ENCODE measurements around the gene COG5. TPM values are rescaled to one million over a fixed set of nuclear protein-coding genes. Genes with fewer than 3 reads are reported as not detected.

Gene COG5
- total and polyA plus RNA-seq, 2 of the 8 experiments (the other 6 are each of a cell fraction or from before 2014, with no cell fraction given) = 10.5 to 28.1 TPM

DNA sequence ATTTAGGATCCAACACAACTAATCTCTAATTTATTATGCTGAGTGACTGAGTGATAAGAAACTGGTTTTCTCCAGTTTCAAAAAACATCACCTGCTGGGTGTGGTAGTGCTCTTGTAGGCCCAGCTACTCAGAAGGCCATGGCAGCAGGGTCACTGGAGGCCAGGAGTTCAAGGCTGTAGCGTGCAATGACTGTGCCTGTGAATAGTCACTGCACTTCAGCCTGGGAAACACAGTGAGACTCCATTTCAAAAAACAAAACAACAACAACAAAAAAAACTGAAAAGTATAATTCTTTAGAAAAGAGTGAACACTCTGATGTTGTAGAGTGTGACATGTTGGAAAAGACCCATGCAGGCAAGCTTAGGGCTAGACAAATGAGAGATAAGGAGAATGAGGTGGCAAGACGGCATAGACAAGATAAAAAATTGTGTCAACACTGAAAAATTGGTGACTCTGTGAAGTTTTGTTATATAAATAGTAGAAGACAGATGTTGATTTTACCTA is 243.9 kb downstream of the COG5 start:
- no peak overlapping the region for H2AFZ ChIP-seq (ENCODE audit: low read length)
- H3K18ac ChIP-seq (ENCODE audit: extremely low read depth, low read length) = no peak overlapping the region
- H3K79me1 ChIP-seq (ENCODE audit: low read depth, low read length) = no peaks in the 10 kb centered on the region
- WGBS, 2 experiments (ENCODE audit: extremely low coverage in 1 of 2, insufficient coverage in 1 of 2, insufficient read length in 1 of 2, insufficient replicate concordance in 2 of 2, low coverage in 1 of 2, low lambda C conversion rate in 2 of 2, missing lambda C conversion rate in 1 of 2) = 92% methylated on average over 2 of the region's 2 CpGs; no CpG with 5 or more reads in 1 of the 2 experiments
- H2AK5ac ChIP-seq (ENCODE audit: low read depth, low read length) = no peak overlapping the region
- no peak for FAIRE-seq
- TF ChIP-seq SIN3A (conservative IDR thresholded peaks at IDR 0.05 in 1 of 2, IDR thresholded peaks at IDR 0.05 in 1 of 2; ENCODE audit: low read depth in 1 of 2, low read length in 2 of 2) (no peak), TBP (IDR thresholded peaks at IDR 0.05; ENCODE audit: low read depth, low read length) (no peak), ZNF274 (IDR thresholded peaks at IDR 0.05; ENCODE audit: borderline replicate concordance, extremely low read depth, low read length) (no peak), POLR2AphosphoS5 (IDR thresholded peaks at IDR 0.05; ENCODE audit: low read depth, low read length) (no peak), SRF (IDR thresholded peaks at IDR 0.05; ENCODE audit: low read depth, low read length) (no peak), MAFK (IDR thresholded peaks at IDR 0.05; ENCODE audit: low read depth, low read length) (no peak), HDAC6 (IDR thresholded peaks at IDR 0.05; ENCODE audit: low read depth, low read length) (no peak), SIX5 (IDR thresholded peaks at IDR 0.05; ENCODE audit: low read depth, low read length) (no peak)
- TF ChIP-seq, protein P1, sequence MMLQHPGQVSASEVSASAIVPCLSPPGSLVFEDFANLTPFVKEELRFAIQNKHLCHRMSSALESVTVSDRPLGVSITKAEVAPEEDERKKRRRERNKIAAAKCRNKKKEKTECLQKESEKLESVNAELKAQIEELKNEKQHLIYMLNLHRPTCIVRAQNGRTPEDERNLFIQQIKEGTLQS (IDR thresholded peaks at IDR 0.05; ENCODE audit: insufficient read depth, low read depth, low read length) = no peak
- H3K36me3 ChIP-seq (ENCODE audit: control insufficient read depth in 2 of 4, insufficient read depth in 4 of 4, low read length in 3 of 4) = no peaks in the 10 kb centered on the region
- ChIA-PET CTCF (ENCODE audit: partially characterized antibody) (no interaction called here), POLR2A (ENCODE audit: partially characterized antibody) (interaction anchor here (0.7 kb wide), 1 partner anchor 432 kb away, joined by 3 read pairs; no protein-coding TSS in a partner anchor)
- H3K27me3 ChIP-seq (replicated peaks in 1 of 4; ENCODE audit: control insufficient read depth in 3 of 4, extremely low read depth in 1 of 4, insufficient read depth in 3 of 4, low read length in 3 of 4) = no peaks in the 10 kb centered on the region
- H3K23me2 ChIP-seq (ENCODE audit: low read depth, low read length) = no peaks in the 10 kb centered on the region
- H2BK20ac ChIP-seq (ENCODE audit: low read length) = no peak overlapping the region
- no peak overlapping the region for H3K4me3 ChIP-seq (ENCODE audit: extremely low read depth in 1 of 4, insufficient read depth in 2 of 4, low read depth in 3 of 4, low read length in 4 of 4)
- H2BK12ac ChIP-seq (ENCODE audit: low read depth, low read length) = no peak overlapping the region
- H3K4ac ChIP-seq (replicated peaks; ENCODE audit: insufficient read length, low read depth, low read length) = no peak overlapping the region
- no peak overlapping the region for H3K56ac ChIP-seq (replicated peaks; ENCODE audit: insufficient read length, low read depth, low read length)
- no peaks in the 10 kb centered on the region for H3K4me1 ChIP-seq (replicated peaks in 1 of 4; ENCODE audit: control insufficient read depth in 3 of 4, insufficient read depth in 4 of 4, low read length in 3 of 4)
- no peak overlapping the region for H4K5ac ChIP-seq (ENCODE audit: insufficient read length, low read depth, low read length)
- no peak overlapping the region for H2BK5ac ChIP-seq (ENCODE audit: low read depth, low read length)
- no peak overlapping the region for H4K8ac ChIP-seq (ENCODE audit: extremely low read depth, insufficient read depth, low read length)
- H3K79me2 ChIP-seq (ENCODE audit: control insufficient read depth in 1 of 2, insufficient read depth in 2 of 2, low read length in 2 of 2) = no peaks in the 10 kb centered on the region
- H3K9me3 ChIP-seq (ENCODE audit: insufficient read depth in 2 of 2, low read depth in 1 of 2, low read length in 1 of 2) = no peaks in the 10 kb centered on the region
- no peak overlapping the region for H3K23ac ChIP-seq (ENCODE audit: insufficient read length)
- no peaks in the 10 kb centered on the region for H4K20me1 ChIP-seq (replicated peaks in 1 of 2; ENCODE audit: control insufficient read depth in 1 of 2, insufficient read depth in 2 of 2, low read length in 2 of 2)
- no peak overlapping the region for H2BK120ac ChIP-seq (replicated peaks; ENCODE audit: low read depth, low read length)
- no peak for DNase-seq (ENCODE audit: low read depth in 1 of 2, low spot score in 2 of 2)
- H2BK15ac ChIP-seq (ENCODE audit: low read length) = no peak overlapping the region
- H3K4me2 ChIP-seq (ENCODE audit: insufficient read depth in 1 of 2, low read depth in 2 of 2, low read length in 2 of 2) = no peak overlapping the region
- H3K27ac ChIP-seq (ENCODE audit: low read depth, low read length) = no peak overlapping the region
- H3K9ac ChIP-seq (replicated peaks in 1 of 4; ENCODE audit: extremely low read depth in 1 of 4, low read depth in 3 of 4, low read length in 3 of 4) = no peak overlapping the region
- no peak overlapping the region for H4K91ac ChIP-seq (replicated peaks; ENCODE audit: insufficient read length, low read length)
- no peak overlapping the region for H3K14ac ChIP-seq (ENCODE audit: insufficient read length)
